Measurements from ENCODE around the gene NFIB.

The NFIB gene

GRCh38 chr9:14098486-14099180 is 215.3 kb downstream of the NFIB start:
- DNase-seq (ENCODE audit: low read depth) = no peak

DNA sequence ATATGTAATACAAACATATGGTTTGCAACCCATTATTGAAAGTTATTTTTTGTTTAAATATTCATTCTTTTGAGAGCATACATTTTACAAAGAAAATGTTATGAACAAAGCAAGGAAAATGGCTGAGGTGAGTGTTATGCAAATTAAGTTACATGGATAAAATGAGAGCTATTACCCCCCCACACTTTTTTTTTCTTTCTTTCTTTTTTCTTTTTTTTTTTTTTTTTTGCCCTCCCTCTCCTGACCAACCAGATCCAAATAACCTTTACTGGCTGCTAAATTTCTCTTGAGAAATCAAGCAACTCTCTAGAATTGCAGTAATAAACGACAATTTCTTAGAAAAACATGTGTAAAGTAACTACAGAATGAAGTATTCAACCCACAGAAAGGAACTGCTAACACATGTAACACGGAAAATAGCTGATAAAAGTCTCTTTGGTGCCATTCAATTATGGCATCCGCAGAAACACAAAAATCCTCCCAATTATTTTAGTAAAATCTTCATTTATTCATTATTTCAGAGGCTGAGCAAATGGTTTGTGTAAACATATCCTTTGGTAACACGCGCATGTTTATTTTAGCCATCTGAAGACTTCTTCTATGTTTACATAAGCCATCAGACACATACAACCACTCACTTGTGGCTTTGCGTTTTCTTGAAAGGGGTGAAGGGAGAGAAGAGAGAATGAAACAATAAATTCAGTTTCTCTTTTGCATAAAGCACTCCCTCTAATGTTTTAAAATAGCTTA is 216.1 kb downstream of the NFIB start:
- DNase-seq (ENCODE audit: low read depth) = no peak

GRCh38 chr9:14097215-14097614 is 216.7 kb downstream of the NFIB start:
- no peak for DNase-seq (ENCODE audit: low read depth)

DNA sequence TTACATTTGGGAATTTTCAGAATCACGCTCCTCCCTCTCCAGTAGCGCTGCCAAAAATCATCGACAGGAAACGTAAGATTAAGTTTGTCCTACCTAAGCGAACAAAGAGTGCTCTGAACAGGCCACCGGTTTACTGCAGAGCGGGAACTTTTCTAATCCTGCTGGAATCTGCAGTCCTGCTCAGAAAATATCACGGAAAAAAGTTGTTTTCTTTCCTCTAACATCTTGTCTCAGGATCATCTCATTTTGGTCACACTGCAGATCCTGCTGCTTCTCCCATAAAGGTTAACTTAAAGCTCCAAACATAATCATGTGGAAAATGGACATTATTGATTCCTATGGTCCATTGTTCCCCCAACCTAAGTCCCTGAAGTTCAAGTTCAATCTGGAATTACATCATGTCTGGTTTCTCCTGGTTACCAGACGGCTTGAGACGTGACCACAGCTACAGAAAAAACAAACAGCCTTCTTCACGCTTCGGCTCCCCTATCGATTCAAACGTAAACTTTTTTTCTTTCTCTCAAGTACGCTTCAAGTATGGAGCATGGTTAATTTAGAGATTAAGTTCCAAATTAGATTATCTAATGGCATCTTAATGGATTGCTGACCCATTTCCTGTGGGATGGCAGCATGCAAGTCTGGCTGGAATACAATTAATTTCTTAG is 217.6 kb downstream of the NFIB start:
- DNase-seq (ENCODE audit: low read depth) = no peak

GRCh38 chr9:14095277-14095676 is 218.7 kb downstream of the NFIB start:
- DNase-seq (ENCODE audit: low read depth) = no peak

- no peak for DNase-seq (ENCODE audit: low read depth)
These were observed 219.4 kb downstream of the NFIB start for GRCh38 chr9:14094491-14094890.

- no peak for DNase-seq (ENCODE audit: low read depth)
These were observed 221.6 kb downstream of the NFIB start for GRCh38 chr9:14092344-14092743.

GRCh38 chr9:14089051-14089803 is 224.7 kb downstream of the NFIB start:
- no peak for DNase-seq (ENCODE audit: low read depth)

DNA sequence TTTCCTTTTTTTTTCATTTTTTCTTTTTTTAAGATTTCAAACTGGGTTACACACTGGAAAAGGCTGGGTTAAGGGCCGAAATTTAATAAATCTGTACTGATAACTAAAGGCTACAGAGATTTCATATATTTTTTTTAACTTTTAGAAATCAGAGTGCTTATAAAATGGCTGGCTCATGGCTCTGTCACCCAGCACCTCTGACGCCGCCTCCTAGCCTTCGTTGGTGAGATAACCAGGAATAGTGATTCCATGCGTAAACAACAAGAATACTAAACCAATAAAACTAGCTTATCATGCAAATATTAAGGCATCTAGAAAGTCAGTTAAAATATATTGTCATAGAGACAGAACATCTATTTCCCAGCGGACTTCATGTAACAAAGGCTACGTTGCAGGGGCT is 226.4 kb downstream of the NFIB start:
- no peak for DNase-seq (ENCODE audit: low read depth)

DNA sequence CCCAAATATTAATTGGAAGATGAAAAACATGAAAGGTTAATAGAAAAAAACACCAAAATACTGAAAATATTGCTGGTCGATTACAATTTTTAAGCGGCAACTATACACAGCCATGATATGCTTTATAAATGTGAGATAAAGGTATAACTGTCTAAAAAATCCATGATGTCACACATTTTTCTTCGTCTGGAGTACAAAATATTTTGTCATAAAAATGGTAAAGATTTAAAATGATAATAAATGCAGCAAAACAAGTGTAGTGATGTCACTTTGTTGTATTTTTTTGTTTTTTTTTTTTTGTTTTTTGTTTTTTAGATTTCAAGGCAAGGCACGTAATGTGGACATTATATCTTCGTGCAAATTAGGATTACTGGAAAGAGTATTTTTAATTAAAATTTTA is 227.4 kb downstream of the NFIB start:
- no peak for DNase-seq (ENCODE audit: low read depth)

DNA sequence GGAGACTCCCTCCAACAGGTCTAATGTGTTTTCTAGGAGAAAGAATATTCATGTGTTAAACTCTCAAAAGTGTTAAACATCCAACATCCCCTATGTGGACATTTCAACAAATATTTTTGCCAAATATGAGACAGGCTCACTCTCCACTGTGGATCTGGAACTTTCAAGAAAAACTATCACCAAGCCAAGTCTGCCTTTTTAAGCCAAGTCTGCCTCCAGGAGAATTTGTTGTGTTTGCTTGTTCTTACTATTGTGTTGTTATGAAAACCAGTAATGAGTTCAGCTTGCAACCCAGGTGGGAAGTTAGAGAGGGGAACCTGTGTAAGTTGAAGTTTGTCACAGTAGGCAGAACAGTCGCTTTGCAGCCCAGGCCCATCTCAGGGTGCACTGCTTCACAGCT is 228.1 kb downstream of the NFIB start:
- DNase-seq (ENCODE audit: low read depth) = no peak

GRCh38 chr9:14084867-14085266 is 229.1 kb downstream of the NFIB start:
- no peak for DNase-seq (ENCODE audit: low read depth)

DNA sequence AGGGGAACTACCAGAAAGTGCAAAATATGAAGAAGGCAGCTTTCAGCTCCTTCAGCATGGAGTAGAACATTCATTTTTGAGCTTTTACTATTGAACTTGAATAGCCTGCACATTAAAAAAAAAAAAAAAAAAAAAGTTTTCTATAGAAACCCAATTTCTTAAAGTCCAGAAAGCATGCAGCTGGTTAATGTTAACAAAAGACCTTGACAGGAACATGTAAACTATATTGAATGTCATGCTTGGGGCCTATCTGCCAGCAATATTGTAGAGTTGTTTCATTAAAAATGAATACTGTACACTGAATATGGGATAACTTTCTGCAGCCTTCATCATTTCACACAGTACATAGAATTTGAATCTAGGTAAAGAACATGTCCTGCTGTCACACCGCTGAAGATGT is 230.6 kb downstream of the NFIB start:
- DNase-seq (ENCODE audit: low read depth) = no peak

GRCh38 chr9:14082732-14083131 is 231.2 kb downstream of the NFIB start:
- DNase-seq (ENCODE audit: low read depth) = no peak

DNA sequence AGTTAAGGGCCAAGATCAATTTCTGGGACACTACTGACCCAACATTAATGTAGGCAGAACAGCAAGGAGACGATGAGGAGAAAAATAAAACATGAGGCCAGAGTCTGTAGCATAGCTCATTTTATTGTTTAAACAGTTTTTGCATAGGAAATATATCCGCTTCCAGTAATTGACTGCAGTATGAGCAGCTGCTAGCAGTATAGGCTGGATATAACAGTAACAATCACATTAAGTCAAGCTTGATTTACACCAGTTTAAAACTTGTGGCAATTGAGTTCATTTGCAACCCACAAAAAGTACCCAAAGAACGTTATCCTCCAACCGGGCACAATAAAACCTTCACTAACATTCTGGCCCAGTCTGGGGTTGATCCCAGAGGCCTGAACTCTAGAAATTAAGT is 232.2 kb downstream of the NFIB start:
- no peak for DNase-seq (ENCODE audit: low read depth)

DNA sequence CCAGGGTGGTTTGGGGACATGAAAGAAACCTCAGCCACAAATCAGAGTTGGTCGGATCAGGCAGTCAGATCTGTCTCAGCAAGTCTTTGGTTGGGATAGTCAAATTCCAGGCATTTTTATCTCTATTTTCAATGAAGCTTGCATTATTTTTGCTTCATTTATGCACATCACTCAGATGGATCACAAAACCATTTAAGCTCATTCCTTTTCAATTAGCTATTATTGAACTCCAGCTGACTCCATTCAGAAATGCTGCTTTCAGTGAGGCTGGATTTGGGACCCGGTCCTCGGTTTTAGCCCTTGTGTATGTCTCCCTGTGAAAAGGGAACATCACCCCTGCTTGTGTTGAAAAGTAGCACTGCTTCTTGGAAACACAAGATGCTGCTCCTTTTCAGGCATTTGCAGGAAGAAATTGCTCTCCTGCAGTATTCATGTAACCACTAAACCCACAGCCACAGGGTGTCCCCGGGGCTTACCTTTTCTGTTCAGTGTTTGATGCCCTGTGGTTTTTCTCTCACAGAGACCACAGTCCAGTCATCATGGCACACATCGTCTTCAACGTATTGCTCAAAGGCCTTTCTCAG is 232.9 kb downstream of the NFIB start:
- no peak for DNase-seq (ENCODE audit: low read depth)

- DNase-seq (ENCODE audit: low read depth) = no peak
These were observed 234.5 kb downstream of the NFIB start for GRCh38 chr9:14079440-14079839.

DNA sequence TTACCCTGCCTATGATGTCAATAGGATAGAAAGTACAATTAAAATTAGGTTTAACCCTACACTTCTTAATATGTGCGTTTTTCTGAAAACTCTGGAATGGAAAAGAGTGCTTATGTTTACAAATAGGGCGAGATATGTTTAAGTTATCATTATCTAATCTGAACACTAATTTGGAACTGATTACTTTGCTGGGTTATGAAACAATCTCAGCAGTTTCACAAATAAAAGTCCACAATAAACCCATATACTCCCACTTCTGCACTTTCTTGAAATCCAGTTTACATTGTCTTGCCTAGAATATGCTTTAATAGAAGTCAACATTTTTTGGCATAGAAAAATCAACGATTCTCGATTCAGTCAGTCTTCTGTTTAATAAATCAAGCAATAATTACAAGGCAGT is 236.3 kb downstream of the NFIB start:
- no peak for DNase-seq (ENCODE audit: low read depth)

DNA sequence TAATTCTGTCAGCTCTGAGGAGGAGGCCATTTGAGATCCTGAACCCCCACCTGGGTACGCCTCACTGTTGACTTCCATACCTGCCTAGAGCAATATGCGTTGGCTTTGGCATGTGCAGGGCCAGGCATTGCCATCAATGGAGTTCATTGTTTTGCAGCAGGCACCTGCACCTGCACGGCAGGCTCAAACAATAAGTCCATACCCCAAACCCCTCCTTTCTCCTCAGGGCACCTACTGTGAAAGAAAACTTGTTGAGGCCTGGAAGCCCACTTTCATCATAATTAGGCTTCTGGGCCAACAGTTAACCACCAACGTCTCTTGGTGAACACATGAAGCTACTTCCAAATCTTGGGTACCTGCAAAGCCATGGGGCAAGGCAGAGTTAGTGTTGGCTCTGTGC is 238.7 kb downstream of the NFIB start:
- no peak for DNase-seq (ENCODE audit: low read depth)

- DNase-seq (ENCODE audit: low read depth) = no peak
These were observed 241.1 kb downstream of the NFIB start for GRCh38 chr9:14072850-14073249.

DNA sequence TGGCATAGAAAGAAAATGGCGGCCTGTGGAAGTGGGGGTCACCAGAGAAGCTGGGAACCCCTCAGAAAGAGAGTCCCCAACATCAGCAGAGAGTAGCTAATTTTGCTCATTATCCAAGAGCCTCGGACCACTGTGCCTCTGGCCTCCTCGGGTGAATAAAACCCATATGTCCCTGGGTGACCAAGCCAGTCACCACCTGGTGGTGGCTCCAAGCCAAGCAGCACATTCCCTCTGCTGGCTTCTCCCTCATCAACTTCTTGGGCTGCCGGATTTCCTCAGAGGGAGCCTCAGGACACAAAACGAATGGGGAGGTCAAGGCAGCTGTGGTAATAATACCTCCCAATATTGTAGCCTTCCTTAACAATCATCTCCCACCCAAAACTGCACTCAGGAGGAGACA is 242.5 kb downstream of the NFIB start:
- no peak for DNase-seq (ENCODE audit: low read depth)

GRCh38 chr9:14068690-14069089 is 245.3 kb downstream of the NFIB start:
- no peak for DNase-seq (ENCODE audit: low read depth)
